Measurements from ENCODE around the gene TRIP12. TPM values are rescaled to one million over a fixed set of nuclear protein-coding genes. Genes with fewer than 3 reads are reported as not detected.

TRIP12 gene
- polyA plus RNA-seq, 1 of the 3 experiments (the other 2 are of a cell fraction), result 30.3 TPM

DNA sequence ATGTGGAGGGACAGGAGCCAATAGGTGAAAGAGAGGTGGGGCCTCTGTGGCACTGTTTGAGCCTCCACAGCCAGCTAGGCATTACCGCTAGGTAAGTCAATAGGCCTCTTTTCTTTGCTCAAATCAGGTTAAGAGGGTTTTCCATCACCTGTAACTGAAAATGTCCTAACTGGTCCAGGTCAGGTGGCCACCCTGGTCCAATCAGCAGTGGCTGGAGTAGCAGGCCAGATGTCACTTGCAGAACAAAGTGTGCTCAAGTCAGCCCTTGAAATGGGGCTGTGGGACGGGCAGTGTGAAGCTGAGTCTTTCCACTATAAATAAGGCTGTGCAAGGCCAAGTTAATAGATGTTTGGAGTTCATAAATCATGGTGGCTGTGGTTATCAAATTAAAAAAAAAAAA is 21.4 kb upstream of the TRIP12 start:
- Histone ChIP-seq H2AFZ (ENCODE audit: low read depth) (no peak overlapping the region), H3K9me3 (no peaks in the 10 kb centered on the region), H3K27ac (ENCODE audit: low read depth in 2 of 2, low read length in 1 of 2) (no peak overlapping the region), H3K9me2 (no peaks in the 10 kb centered on the region), H3K9ac (no peak overlapping the region), H4K20me1 (ENCODE audit: insufficient read depth) (no peaks in the 10 kb centered on the region), H3F3A (replicated peaks; ENCODE audit: insufficient read depth) (no peaks in the 10 kb centered on the region), H3K4me1 (ENCODE audit: control insufficient read depth in 1 of 2, insufficient read depth in 2 of 2, low read depth in 1 of 2, low read length in 1 of 2) (no peaks in the 10 kb centered on the region), H3K27me3 (ENCODE audit: insufficient read depth) (no peaks in the 10 kb centered on the region), H3K4me2 (no peak overlapping the region), H3K4me3 (ENCODE audit: low read depth in 2 of 2, low read length in 1 of 2) (no peak overlapping the region), H3K79me2 (ENCODE audit: insufficient read depth) (no peaks in the 10 kb centered on the region), H3K36me3 (replicated peaks in 1 of 2; ENCODE audit: control insufficient read depth in 1 of 2, insufficient read depth in 2 of 2, low read length in 1 of 2) (no peaks in the 10 kb centered on the region)
- 94% methylated on average over 2 of the region's 2 CpGs for WGBS (ENCODE audit: low lambda C conversion rate)
- TF ChIP-seq MXI1 (IDR thresholded peaks at IDR 0.05; ENCODE audit: low read depth, low read length), result no peak
- TF ChIP-seq POLR2AphosphoS5 (IDR thresholded peaks at IDR 0.05; ENCODE audit: low read depth, low read length), result no peak
- TF ChIP-seq YY1 (IDR thresholded peaks at IDR 0.05; ENCODE audit: low read depth), result no peak
- no peak for DNase-seq
- ChIA-PET POLR2A (no interaction called here), CTCF (interaction anchor here (1.3 kb wide), 1 partner anchor 21 kb away, joined by 3 read pairs; the partner anchor contains the start of gene TRIP12)

DNA sequence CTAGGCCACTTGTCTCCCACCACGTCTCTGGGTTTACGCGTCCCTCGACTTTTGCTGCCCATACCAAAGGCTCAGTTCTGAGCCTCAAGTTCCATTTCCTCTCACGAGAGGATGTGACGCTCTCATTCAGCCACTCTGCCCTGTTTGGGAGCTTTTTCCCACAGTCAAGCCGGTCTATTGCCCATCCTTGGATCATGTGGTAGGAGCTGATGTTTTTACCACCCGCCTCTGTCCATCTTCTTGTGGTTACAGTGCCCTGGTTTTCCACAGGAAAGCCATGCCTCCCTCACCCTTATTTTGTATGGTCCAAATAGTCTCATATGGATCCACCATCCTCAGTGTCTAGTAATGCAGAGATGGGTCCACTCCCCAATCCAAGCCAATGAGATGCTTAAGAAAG is 20.9 kb upstream of the TRIP12 start:
- Histone ChIP-seq H3K27ac (ENCODE audit: low read depth in 2 of 2, low read length in 1 of 2) (no peak overlapping the region), H3F3A (replicated peaks; ENCODE audit: insufficient read depth) (no peaks in the 10 kb centered on the region), H3K36me3 (replicated peaks in 1 of 2; ENCODE audit: control insufficient read depth in 1 of 2, insufficient read depth in 2 of 2, low read length in 1 of 2) (no peaks in the 10 kb centered on the region), H3K27me3 (ENCODE audit: insufficient read depth) (no peaks in the 10 kb centered on the region), H3K4me3 (ENCODE audit: low read depth in 2 of 2, low read length in 1 of 2) (no peak overlapping the region), H3K4me2 (no peak overlapping the region), H3K79me2 (ENCODE audit: insufficient read depth) (no peaks in the 10 kb centered on the region), H3K4me1 (ENCODE audit: control insufficient read depth in 1 of 2, insufficient read depth in 2 of 2, low read depth in 1 of 2, low read length in 1 of 2) (no peaks in the 10 kb centered on the region), H2AFZ (ENCODE audit: low read depth) (no peak overlapping the region), H3K9me2 (no peaks in the 10 kb centered on the region), H3K9me3 (no peaks in the 10 kb centered on the region), H4K20me1 (ENCODE audit: insufficient read depth) (no peaks in the 10 kb centered on the region), H3K9ac (no peak overlapping the region)
- no peak for DNase-seq
- WGBS (ENCODE audit: low lambda C conversion rate), result 94% methylated on average over 8 of the region's 8 CpGs
- ChIA-PET POLR2A (no interaction called here), CTCF (interaction anchor here (1.3 kb wide), 1 partner anchor 21 kb away, joined by 3 read pairs; the partner anchor contains the start of gene TRIP12)
- TF ChIP-seq EP300 (IDR thresholded peaks at IDR 0.05; ENCODE audit: borderline replicate concordance in 1 of 2, low read depth in 1 of 2, low read length in 1 of 2), result no peak
- no peak for TF ChIP-seq JUND (IDR thresholded peaks at IDR 0.05)
- no peak for TF ChIP-seq SMC3 (IDR thresholded peaks at IDR 0.05; ENCODE audit: low read depth, low read length)
- TF ChIP-seq MAX (IDR thresholded peaks at IDR 0.05; ENCODE audit: low read depth), result no peak
- no peak for TF ChIP-seq FOSL2 (IDR thresholded peaks at IDR 0.05; ENCODE audit: borderline replicate concordance, low read depth)
- TF ChIP-seq RAD21 (IDR thresholded peaks at IDR 0.05; ENCODE audit: low read length), result no peak
- TF ChIP-seq USF2 (IDR thresholded peaks at IDR 0.05; ENCODE audit: borderline replicate concordance, low read depth, low read length), result no peak
- TF ChIP-seq GABPA (IDR thresholded peaks at IDR 0.05; ENCODE audit: low read depth), result no peak
- no peak for TF ChIP-seq NFIC (IDR thresholded peaks at IDR 0.05; ENCODE audit: borderline replicate concordance)
- no peak for TF ChIP-seq MXI1 (IDR thresholded peaks at IDR 0.05; ENCODE audit: low read depth, low read length)
- no peak for TF ChIP-seq FOXJ3 (CRISPR knock-in tag; IDR thresholded peaks at IDR 0.05)
- TF ChIP-seq CHD2 (IDR thresholded peaks at IDR 0.05; ENCODE audit: low read length, partially characterized antibody), result no peak
- no peak for TF ChIP-seq TEAD4 (IDR thresholded peaks at IDR 0.05; ENCODE audit: borderline replicate concordance, insufficient read depth)

Data from SK-N-SH (cell line).